GM12801 (cell line): ENCODE data around the gene WIZ.

Experiments used
- CTCF ChIP-seq: IDR thresholded peaks from one replicate; pipeline ENCODE4 v1.5.1; 2011; ENCODE audit warnings: control low read depth; ENCODE audit not compliant: insufficient read length; ENCODE audit errors: extremely low read depth

Gene WIZ

GRCh38 chr19:15443838-15444237, 5.9 kb downstream of the WIZ start:
- TF ChIP-seq CTCF: no peak

- no peak for TF ChIP-seq CTCF
Observed at GRCh38 chr19:15443325-15443724, 6.4 kb downstream of the WIZ start.

- TF ChIP-seq CTCF: no peak
Observed at GRCh38 chr19:15442142-15442920, 7.4 kb downstream of the WIZ start.

- no peak for TF ChIP-seq CTCF
Observed at GRCh38 chr19:15441317-15441716, 8.4 kb downstream of the WIZ start.

- no peak for TF ChIP-seq CTCF
Observed at GRCh38 chr19:15439821-15440641, 9.7 kb downstream of the WIZ start.

- no peak for TF ChIP-seq CTCF
Observed at GRCh38 chr19:15439078-15439799, 10.5 kb downstream of the WIZ start.

- no peak for TF ChIP-seq CTCF
Observed at GRCh38 chr19:15438577-15438976, 11.2 kb downstream of the WIZ start.
